Omental fat pad (tissue), 4 donors: ENCODE data around the gene ZFP3. TPM values are rescaled to one million over a fixed set of nuclear protein-coding genes. Genes with fewer than 3 reads are reported as not detected.
A peak's percentile ranks its signal among the peaks of the same experiment; 100 is the strongest.
"Not testable (repeated sequence)": the region's sequence is repeated elsewhere in the genome, so short reads cannot be mapped to it uniquely, and the experiment has no call there.

Experiments
- ATAC-seq: fragments of 150-250 bp; one replicate; pipeline ENCODE4 v1.9.1; 2016; ENCODE audit warnings: mild to moderate bottlenecking, moderate library complexity; ENCODE audit not compliant: low FRiP score
- DNase-seq: peaks from one replicate; pipeline ENCODE4 v3.0.0-alpha.2; 2019; ENCODE audit warnings: low spot score
- CTCF ChIP-seq, 3 donors: fragments of 450-650 bp; IDR thresholded peaks; one replicate each; pipeline ENCODE4 v1.5.1; 2016 to 2017; ENCODE audit warnings: antibody characterized with exemption in 3 of 3, mild to moderate bottlenecking in 3 of 3, moderate library complexity in 2 of 3
- total RNA-seq, 4 donors: library from RNA; depleted of rRNA; stranded (reverse); fragments of >200 nt; gene quantifications; one replicate each; pipeline ENCODE4 v1.1.0, GENCODE V29; 2016

ZFP3 gene
- total RNA-seq, 4 donors from 2014 or later: 3.1 to 6.6 (median 3.9) TPM

DNA sequence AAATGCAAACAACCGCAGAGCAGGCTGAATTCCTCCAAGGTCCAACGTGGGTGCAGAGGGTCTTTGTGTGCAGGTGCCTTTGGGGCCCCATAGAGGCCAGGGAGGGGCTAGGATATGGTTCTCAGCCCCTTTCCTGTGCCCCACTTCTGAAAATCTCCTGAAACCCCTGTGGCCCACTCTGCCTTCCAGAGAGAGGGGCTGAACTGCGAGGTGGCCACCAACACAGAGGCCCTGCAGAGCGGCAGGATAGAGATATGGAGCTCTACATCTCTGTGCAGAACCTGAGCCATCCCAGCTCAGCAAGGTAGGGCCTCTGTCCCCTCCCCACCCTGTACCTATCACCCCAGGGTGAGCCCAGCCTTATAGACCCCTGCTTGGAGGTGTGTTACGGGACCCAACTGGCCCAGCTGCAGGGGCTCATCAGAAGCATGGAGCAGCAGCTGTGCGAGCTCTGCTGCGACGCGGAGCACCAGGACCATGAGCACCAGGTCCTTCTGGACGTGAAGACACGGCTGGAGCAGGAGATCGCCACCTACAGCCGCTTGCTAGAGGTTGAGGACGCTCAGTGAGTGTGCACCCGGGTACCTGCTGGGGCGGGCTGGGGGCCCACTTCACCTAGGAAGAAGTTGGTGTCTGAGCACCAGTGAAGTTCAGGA is 43.0 kb downstream of the ZFP3 start:
- DNase-seq: no peak
- no peak for ATAC-seq
- TF ChIP-seq CTCF (IDR thresholded peaks at IDR 0.05): no peak

DNA sequence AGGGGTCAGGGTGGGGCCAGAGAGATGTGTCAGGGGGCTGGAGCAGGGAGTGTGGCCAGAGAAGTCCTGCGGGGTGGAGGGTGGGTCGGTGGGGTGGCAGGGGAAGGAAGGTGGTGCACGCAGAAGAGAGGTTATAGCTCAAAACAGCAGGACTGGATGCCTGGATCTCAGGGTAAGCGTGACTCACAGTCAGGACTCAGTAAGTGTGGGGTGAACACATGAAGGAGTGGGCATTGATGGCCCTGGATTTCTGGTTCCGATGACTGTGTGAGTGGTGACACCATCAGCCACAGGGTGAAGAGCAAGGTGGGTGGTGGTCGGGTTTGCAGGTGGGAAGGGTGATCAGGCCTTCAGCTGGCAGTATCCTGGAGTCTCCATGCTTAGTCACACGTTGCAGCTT is 43.8 kb downstream of the ZFP3 start:
- DNase-seq, ATAC-seq: not testable (repeated sequence)

DNA sequence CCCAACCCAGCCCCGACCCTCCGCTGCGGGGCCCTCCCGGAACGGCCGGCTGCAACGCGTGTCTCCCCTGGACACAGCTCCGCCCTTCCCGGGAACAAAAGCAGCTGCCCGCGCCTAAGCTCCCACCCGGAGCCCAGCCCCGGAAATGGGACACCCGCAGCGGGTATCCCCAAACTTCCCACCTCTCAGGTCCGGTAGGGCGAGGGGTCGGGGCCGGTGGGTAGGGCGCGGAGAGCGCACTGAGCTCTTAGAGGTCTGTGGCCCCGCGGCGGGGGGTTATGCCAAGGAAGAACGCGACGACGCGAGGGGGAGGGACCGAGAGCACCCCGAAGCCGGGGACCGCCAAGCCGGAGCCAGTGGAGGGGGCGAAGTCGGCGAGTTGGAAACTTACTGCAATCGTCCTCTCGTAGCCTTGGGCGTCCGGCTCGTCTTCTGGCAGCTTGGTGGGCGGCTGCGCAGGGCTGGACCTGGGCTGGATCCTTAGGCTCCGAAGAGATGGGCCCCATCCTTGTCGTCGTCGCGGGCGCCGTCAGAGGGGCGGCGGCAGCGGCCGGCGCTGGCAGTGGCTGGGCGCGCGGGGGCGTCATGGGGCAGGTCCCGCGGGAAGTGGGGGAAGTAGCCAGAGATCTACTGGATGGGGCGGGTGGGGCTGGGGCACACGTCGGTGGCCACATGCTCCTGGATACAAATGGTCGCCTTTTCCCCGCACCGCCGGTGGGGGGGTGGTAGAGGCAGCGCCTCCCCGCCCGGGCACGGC is 44.5 kb downstream of the ZFP3 start:
- no peak for TF ChIP-seq CTCF (IDR thresholded peaks at IDR 0.05)
- ATAC-seq (no peak), DNase-seq (no peak)

- no peak for ATAC-seq
- no peak for TF ChIP-seq CTCF (IDR thresholded peaks at IDR 0.05)
- no peak for DNase-seq
Observed at GRCh38 chr17:5123343-5124124, 45.3 kb downstream of the ZFP3 start.

- ATAC-seq: peak; percentile 7
- not testable (repeated sequence) for DNase-seq
Observed at GRCh38 chr17:5124125-5124760, 46.0 kb downstream of the ZFP3 start.

- not testable (repeated sequence) for DNase-seq, ATAC-seq
Observed at GRCh38 chr17:5124896-5125295, 46.6 kb downstream of the ZFP3 start.

GRCh38 chr17:5126719-5127488 is 48.6 kb downstream of the ZFP3 start:
- DNase-seq: no peak
- ATAC-seq: no peak
- TF ChIP-seq CTCF (IDR thresholded peaks at IDR 0.05): no peak

- DNase-seq (no peak), ATAC-seq (no peak)
- no peak for TF ChIP-seq CTCF (IDR thresholded peaks at IDR 0.05)
Observed at GRCh38 chr17:5127910-5128309, 49.6 kb downstream of the ZFP3 start.

DNA sequence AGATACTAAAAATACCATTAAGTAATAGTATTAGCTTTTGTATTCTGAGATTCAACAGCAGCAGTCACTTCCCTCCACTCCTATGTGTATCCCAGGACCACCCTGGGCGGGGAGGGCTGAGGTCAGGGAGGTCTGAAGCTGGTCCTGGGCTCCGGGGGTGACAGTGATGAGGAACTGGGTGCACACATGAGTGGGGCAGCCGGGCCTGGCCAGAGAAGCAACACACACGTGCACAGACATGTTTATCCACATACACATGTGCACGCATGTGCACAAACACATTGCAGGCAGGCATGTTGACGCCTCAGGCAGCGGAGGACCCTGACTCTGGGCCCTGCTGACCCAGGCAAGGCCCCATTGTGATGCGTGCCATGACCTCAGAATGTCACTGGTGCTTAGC is 50.1 kb downstream of the ZFP3 start:
- not testable (repeated sequence) for DNase-seq

More for the DNA sequence above, 50.1 kb downstream of the ZFP3 start:
- ATAC-seq: not testable (repeated sequence)
